Cerebellar cortex (tissue), 1 donor: Measurements from ENCODE around the gene RHOJ.
A peak's percentile ranks its signal among the peaks of the same experiment; 100 is the strongest.
"Not testable (repeated sequence)": the region's sequence is repeated elsewhere in the genome, so short reads cannot be mapped to it uniquely, and the experiment has no call there.

Experiments
- DNase-seq: peaks from one replicate; pipeline ENCODE4 v3.0.0-alpha.2; 2015; ENCODE audit warnings: low spot score

Gene RHOJ

DNA sequence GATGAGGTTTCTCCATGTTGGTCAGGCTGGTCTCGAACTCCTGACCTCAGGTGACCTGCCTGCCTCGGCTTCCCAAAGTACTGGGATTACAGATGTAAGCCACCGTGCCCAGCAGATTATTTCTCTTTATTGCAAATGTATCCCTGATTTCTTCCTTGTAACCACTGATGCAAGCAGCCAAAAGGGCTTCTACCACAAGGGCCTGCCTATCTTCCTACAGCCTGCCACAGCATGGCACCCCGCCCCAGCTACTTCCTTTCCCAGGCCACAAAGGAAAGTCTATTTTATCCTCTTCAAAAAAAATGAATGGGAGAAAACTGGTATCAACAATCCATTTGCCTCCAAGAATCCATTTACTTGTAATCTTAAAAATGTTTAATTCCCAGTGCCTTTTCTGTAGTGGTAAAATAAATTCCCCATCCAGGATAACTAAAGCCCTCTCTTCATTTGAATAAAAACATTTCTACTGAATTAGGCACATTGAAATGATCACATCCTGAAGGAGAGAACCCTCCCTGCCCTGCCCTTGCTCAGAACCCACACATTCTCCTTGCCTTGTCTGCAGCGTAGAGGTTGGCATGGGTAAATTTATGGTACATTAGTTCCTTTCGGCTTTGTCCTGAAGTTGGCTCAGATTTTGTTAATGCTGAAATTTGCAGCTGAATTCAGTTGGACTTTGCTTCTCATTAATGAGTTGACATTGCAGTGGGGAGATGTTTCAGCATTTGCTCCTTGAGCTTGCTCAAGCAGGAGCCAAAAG, 95.3 kb downstream of the RHOJ start:
- DNase-seq = no peak

- no peak for DNase-seq
These were observed 96.6 kb downstream of the RHOJ start for GRCh38 chr14:63300854-63301253.

DNA sequence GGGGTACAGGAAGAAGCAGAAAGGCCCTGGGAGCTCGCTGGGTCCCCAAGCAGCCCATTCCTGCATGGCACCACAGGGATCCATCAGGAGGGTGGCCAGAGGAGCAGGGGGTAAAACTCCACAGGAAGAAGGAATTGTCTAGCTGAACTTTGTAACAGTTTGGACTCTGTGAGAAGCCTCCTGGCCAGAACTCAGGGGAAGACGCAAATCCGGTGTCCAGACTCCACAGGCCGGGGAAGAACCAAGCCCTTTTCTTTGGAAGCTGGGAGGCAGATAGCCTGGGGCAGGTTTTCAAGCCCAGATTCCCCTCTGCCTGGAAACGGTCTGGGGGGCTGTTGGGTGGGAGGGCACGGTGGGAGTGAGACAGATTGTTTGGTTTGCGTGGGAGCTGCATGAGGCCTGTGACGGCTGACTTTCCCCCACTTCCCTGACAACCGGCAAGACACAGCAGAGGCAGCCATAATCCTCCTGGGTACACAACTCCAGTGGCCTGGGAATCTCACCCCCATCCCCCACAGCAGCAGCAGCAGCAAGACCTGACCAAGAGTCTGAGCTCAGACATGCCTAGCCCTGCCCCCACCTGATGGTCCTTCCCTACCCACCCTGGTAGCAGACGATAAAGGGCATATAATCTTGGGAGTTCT, 97.8 kb downstream of the RHOJ start:
- DNase-seq = no peak

- DNase-seq = not testable (repeated sequence)
These were observed 100.2 kb downstream of the RHOJ start for GRCh38 chr14:63304429-63304828.

DNA sequence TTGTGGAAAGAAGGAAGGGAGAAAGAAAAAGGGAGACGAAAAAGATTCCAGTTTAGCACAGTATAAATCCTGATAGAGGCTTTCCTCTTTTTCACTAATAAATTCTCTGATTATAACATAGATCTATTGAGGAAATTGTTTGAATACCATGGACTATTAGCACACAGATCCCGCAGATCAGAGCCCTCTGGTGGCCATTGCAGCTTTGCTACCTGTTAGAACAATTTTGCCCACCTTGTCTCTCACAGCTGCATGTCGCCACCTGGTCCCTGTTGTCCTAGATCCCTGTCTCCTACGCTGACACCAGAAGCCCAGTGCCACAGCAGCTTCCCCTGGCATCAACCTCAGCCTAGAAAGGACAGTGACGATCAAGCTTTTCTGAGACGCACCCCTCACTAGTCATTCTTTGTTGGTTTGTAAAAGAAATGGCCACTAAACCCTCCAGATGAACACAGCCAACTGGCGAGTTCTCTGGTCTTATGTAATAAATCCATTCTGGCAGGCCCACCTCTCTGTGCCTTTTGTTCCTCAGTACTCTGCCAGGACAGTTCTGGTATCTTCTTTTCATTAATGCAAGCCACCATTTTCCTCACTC, 104.6 kb downstream of the RHOJ start:
- DNase-seq = peak; percentile 12

DNA sequence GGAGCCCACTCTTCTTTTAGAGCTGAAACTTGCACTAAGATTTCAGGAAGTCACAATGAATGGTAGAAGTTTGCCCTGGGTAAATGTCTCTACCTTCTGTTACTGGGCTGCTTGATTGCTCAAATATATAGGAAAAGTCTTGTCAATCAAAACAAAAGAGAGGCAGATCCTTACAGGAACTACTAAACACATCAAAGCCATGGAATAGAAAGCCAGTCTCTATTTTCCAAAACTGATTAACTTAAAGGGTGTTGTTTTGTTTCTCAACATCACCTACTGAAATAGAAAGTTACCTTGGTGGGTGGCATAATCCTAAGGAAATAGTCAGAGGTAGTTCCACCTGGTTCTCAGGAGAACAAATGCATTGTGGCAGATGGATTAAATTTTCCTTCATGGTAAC, 114.6 kb downstream of the RHOJ start, which contains the start of gene GPHB5:
Gene GPHB5 (minus strand): TSS at position 101 of the 400 bp plus-strand sequence. CDS start 1,086 bp downstream, outside the sequence.
- DNase-seq = no peak

DNA sequence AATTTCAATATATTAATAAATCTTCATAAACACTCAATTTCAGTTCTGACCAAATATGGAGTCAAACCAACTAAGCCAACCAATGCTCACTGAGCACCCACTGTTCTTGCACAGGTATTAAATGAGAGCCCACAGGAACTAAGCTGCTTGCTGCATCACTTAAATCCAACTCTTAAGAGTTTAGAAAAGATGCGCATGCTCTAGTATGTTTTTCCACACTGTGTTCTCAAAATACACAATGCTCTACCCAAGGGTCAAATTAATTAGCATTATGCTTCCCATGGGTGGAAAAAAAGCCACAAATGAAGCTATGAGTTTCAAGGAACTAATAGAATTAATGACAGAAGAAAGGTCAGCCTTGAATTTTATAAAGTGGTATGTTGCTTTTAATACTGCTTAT, 118.2 kb downstream of the RHOJ start:
- no peak for DNase-seq

DNA sequence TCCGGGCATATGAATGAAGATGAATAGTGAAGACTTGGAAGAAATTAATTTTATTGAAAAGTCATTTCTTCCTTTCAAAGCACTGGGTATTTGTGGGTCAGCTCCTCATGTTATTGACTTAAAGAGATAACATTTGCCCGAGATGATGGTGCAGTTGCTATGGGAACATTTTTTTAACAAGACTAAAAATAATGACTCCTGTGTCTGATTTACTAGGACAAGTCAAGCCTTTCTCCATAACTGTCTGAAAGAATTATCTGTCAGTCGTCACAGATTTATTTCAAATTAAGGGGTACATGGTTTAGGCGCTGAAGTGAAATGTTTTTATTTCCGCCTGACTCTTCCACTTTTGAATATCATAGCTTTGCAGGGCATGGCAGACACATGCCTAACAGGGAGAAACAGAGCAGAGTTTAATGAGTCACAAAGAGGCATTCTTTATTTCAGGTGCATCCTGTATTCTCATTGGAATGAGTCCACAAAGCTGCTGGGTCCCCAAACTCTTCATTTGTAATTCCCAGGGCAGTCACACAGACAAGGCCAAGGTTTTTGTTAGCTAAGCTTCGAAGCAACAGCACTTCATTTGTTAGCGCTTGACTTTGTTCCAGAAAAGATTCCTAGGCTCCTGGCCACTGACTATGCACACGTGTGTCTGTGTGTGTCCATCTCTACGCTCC, 118.8 kb downstream of the RHOJ start:
- no peak for DNase-seq

GRCh38 chr14:63326840-63327239, 122.6 kb downstream of the RHOJ start:
- DNase-seq = no peak

GRCh38 chr14:63328787-63329737, 124.8 kb downstream of the RHOJ start:
- DNase-seq = no peak

- no peak for DNase-seq
These were observed 138.1 kb downstream of the RHOJ start for GRCh38 chr14:63342371-63342770.
